ENCODE measurements around the gene LOXL4. TPM values are rescaled to one million over a fixed set of nuclear protein-coding genes. Genes with fewer than 3 reads are reported as not detected.

Gene LOXL4
- total RNA-seq, result 0.64 and 5.3 TPM in 2 replicates

GRCh38 chr10:98267894-98268693 is at the start of gene LOXL4:
Gene LOXL4, minus strand, starts transcription at chr10:98268194. Its CDS starts 5,175 bp downstream, at chr10:98263019.

Other genes starting within 250 kb of the LOXL4 start
- under 0.01 TPM in 1 of 2 replicates, not detected in the other for gene CRTAC1, start 237.6 kb downstream of the LOXL4 start, total RNA-seq
- gene R3HCC1L, start 133.5 kb downstream of the LOXL4 start, total RNA-seq, result 9.6 and 11.6 TPM in 2 replicates
- 2.1 and 17.1 TPM in 2 replicates for gene PYROXD2, start 147.0 kb upstream of the LOXL4 start, total RNA-seq
- gene HPS1, start 178.7 kb upstream of the LOXL4 start, total RNA-seq, result 19.0 and 19.8 TPM in 2 replicates

Measured in tracheal epithelial cell (primary cell).